ENCODE results near the gene SCMH1.
"Not testable (repeated sequence)": the region's sequence is repeated elsewhere in the genome, so short reads cannot be mapped to it uniquely, and the experiment has no call there.

Gene SCMH1

GRCh38 chr1:41249319-41249718 lies 7.2 kb upstream of the SCMH1 start:
- no peak for DNase-seq (ENCODE audit: low read depth)

GRCh38 chr1:41246568-41246967 lies 4.5 kb upstream of the SCMH1 start:
- no peak for DNase-seq (ENCODE audit: low read depth)

DNA sequence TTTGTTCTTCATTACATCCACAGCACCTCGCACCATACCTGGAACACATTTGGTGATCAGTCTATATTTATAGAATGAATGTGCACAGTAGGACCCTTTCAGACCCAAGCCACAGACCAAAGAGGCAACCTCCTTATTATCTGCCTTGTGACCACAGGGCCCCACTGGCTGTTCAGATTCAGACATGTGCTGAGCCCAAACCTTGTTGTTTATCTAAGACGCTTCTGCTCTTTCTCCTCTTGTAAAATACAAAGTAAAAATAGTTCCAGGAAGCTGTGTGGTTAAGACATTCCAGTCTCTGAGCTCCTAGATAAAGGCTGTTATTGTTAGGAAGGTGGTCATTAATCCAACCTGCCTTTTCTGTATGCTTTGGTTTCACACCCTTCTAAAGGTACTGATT lies 3.6 kb upstream of the SCMH1 start:
- no peak for DNase-seq (ENCODE audit: low read depth)

- DNase-seq (ENCODE audit: low read depth), result no peak
Measured at GRCh38 chr1:41243079-41243385, 926 bp upstream of the SCMH1 start.

GRCh38 chr1:41242342-41243078 lies 404 bp upstream of the SCMH1 start:
- no peak for DNase-seq (ENCODE audit: low read depth)

- no peak for DNase-seq (ENCODE audit: low read depth)
Measured at GRCh38 chr1:41241354-41241748, 755 bp downstream of the SCMH1 start.

- DNase-seq (ENCODE audit: low read depth), result no peak
Measured at GRCh38 chr1:41240781-41241353, 1.2 kb downstream of the SCMH1 start.

- peak; percentile 28 for DNase-seq (ENCODE audit: low read depth)
Measured at GRCh38 chr1:41239988-41240610, 2.0 kb downstream of the SCMH1 start.

GRCh38 chr1:41238311-41238988 lies 3.7 kb downstream of the SCMH1 start:
- no peak for DNase-seq (ENCODE audit: low read depth)

DNA sequence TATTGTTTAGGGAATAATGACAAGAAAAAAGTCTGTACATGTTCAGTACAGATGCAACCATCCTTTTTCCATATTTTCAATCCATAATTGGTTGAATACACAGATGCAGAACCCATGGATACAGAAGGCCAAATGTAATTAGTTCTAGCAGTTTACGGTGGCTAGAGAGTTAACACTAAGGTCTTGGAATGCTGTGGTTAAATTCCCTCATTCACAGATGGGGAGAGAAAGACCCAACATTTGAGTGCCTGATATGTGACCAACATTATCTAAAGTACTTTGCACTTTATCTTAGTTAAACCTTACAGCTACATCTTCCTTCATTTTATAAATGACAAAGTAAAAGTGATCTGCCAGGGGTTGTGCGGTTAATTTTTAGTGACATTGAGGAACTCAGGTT lies 5.3 kb downstream of the SCMH1 start:
- no peak for DNase-seq (ENCODE audit: low read depth)

- no peak for DNase-seq (ENCODE audit: low read depth)
Measured at GRCh38 chr1:41235893-41236292, 6.2 kb downstream of the SCMH1 start.

DNA sequence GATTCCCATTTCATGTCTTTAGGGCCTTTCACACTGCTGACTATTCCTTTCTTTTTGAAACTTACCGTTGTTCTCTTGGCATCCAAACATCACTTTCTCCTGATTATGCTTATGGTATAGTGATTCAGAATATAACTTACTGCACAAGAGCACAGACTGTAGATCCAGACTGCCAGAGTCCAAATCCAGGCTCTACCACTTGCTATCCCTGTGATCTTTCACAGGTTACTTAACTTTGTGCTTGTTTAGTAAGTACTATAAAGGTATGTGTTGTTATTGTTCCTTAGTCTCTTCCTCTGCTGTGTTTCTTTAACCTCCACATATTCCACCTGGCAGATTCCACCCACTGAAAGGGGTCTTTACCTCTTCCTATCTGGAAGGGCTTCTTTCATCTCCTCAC lies 8.4 kb downstream of the SCMH1 start:
- DNase-seq (ENCODE audit: low read depth), result no peak

DNA sequence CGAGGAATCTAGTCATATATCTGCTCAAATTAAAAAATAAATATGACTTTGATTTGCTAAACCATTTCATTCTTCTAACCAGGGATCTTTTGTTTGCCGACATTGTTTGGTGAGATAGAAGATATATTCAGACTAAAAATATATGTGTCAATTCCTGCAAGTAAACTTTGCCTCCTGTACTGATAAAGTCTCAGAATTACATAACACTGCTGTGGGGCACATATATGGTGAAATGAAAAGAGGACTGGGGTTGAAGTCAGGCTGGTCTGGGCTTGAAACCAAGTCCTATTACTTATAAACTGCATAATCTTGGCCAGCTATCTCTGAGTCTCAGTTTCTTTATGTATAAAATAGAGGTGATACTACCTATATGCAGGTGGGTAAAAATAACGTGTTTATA lies 9.8 kb downstream of the SCMH1 start:
- DNase-seq (ENCODE audit: low read depth), result no peak

DNA sequence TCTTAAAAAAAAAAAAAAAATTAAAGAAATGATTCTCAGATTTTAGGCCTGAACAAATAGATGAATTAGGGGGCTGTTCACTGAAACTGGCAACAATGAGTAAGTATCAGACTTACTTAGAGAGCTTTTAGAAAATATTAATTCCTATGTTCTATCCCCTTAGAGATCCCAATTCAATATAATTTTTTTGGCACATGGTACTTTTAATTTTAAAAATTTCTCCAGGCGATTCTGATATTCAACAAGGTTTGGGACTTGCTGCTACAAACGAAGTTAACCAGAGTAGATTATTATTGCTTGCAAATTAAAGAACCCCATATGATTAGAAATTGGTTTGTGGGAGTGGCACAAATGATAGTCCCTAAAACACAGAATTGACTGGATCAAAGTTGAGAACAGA lies 11.4 kb downstream of the SCMH1 start:
- no peak for DNase-seq (ENCODE audit: low read depth)

- not testable (repeated sequence) for DNase-seq (ENCODE audit: low read depth)
Measured at GRCh38 chr1:41229219-41229618, 12.9 kb downstream of the SCMH1 start.

GRCh38 chr1:41226815-41227434 lies 15.2 kb downstream of the SCMH1 start:
- DNase-seq (ENCODE audit: low read depth), result no peak

DNA sequence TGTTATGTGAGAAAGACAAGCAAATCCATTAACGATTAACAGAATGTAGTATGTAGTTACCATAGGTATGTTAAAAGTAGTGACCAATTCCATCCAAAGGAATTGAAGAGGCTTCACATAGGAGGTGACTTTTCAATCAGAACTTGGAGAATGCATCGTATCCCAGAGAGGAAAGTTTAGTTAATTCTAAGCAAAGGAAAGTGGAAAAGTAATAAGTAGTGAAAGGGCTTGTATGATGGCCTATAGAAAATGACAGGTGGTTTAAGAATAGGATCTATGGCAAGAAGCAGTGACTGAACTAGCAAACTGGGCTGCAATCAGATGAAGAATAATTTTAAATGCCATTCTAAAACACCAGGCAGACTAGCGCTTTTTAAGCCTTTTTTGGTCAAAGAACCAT lies 16.6 kb downstream of the SCMH1 start:
- no peak for DNase-seq (ENCODE audit: low read depth)

- no peak for DNase-seq (ENCODE audit: low read depth)
Measured at GRCh38 chr1:41222496-41222895, 19.6 kb downstream of the SCMH1 start.

GRCh38 chr1:41221995-41222394 lies 20.1 kb downstream of the SCMH1 start:
- DNase-seq (ENCODE audit: low read depth), result no peak

DNA sequence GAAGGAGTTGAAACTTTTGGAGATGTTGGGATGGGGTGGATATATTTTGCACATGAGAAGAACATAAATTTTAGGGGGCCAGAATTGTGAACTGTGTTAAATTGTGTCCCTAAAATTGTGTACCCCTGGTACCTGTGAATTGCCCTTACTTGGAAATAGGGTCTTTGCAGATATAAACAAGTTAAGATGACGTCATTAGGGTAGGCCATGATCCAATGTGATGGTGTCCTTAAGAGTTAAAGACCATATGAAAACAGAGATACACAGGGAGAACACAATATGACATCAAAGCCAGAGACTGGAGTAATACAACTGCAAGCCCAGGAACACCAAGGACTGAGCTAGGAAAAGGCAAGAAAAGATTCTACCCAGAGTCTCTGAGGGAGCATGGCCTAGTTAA lies 24.0 kb downstream of the SCMH1 start:
- DNase-seq (ENCODE audit: low read depth), result no peak

- no peak for DNase-seq (ENCODE audit: low read depth)
Measured at GRCh38 chr1:41217441-41217840, 24.7 kb downstream of the SCMH1 start.

DNA sequence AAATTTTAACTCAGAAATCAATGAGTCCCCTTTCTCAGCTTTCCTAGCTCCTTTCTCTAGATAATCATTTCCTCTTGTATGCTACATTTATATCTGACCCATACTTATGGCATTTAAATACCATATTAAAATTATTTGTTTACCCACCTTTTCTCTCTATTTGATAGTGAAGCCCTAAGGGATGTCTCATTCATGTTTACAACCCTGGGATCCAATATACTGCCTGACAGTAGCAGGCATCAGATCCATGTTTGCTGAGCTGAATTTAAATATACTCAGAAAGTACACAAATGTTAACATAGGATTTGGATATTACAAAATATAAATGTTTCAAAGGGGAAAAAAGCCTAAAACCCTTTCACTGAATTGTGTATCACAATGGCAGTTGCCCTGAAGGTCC lies 26.5 kb downstream of the SCMH1 start:
- no peak for DNase-seq (ENCODE audit: low read depth)

- DNase-seq (ENCODE audit: low read depth), result no peak
Measured at GRCh38 chr1:41213341-41213740, 28.8 kb downstream of the SCMH1 start.
